Hepatocyte (in vitro differentiated cells): ENCODE data around the gene MRPS27. TPM values are rescaled to one million over a fixed set of nuclear protein-coding genes. Genes with fewer than 3 reads are reported as not detected.

Source experiments
- DNase-seq: peaks from one replicate; pipeline ENCODE4 v3.0.0-alpha.2; 2016; ENCODE audit warnings: low spot score
- H2AFZ ChIP-seq: fragments of 200-600 bp; sonication (generic); 2 replicates; pipeline ENCODE4 v1.6.0; 2016; ENCODE audit warnings: antibody characterized with exemption, mild to moderate bottlenecking
- H3K27ac ChIP-seq: fragments of 200-600 bp; sonication (generic); 2 replicates; pipeline ENCODE4 v1.5.1; 2016; ENCODE audit warnings: mild to moderate bottlenecking
- H3K27me3 ChIP-seq: fragments of 200-600 bp; sonication (generic); 2 replicates; pipeline ENCODE4 v1.6.1; 2016
- H3K36me3 ChIP-seq: fragments of 200-600 bp; sonication (generic); replicated peaks from 2 replicates; pipeline ENCODE4 v1.5.1; 2016; ENCODE audit warnings: low read depth; ENCODE audit not compliant: insufficient read depth
- H3K4me1 ChIP-seq: fragments of 200-600 bp; sonication (generic); 2 replicates; pipeline ENCODE4 v1.5.1; 2016; ENCODE audit warnings: mild to moderate bottlenecking, moderate library complexity; ENCODE audit not compliant: insufficient read depth
- H3K4me2 ChIP-seq: fragments of 200-600 bp; sonication (generic); 2 replicates; pipeline ENCODE4 v1.6.0; 2016
- H3K4me3 ChIP-seq: fragments of 200-600 bp; sonication (generic); 2 replicates; pipeline ENCODE4 v1.5.1; 2016; ENCODE audit warnings: mild to moderate bottlenecking
- H3K79me2 ChIP-seq: fragments of 200-600 bp; sonication (generic); 2 replicates; pipeline ENCODE4 v1.6.0; 2017; ENCODE audit warnings: mild to moderate bottlenecking
- H3K9me2 ChIP-seq: fragments of 200-600 bp; sonication (generic); replicated peaks from 2 replicates; pipeline ENCODE4 v1.6.0; 2017; ENCODE audit warnings: mild to moderate bottlenecking; ENCODE audit not compliant: insufficient read depth
- H3K9me3 ChIP-seq: fragments of 200-600 bp; sonication (generic); 2 replicates; pipeline ENCODE4 v1.5.1; 2016; ENCODE audit warnings: low read depth, mild to moderate bottlenecking
- H4K20me1 ChIP-seq: fragments of 200-600 bp; sonication (generic); 2 replicates; pipeline ENCODE4 v1.6.0; 2016; ENCODE audit warnings: mild to moderate bottlenecking; ENCODE audit not compliant: insufficient read depth, poor library complexity, severe bottlenecking
- CTCF ChIP-seq: fragments of 200-600 bp; sonication (generic); IDR thresholded peaks from 2 replicates; pipeline ENCODE4 v1.5.1; 2016; ENCODE audit warnings: antibody characterized with exemption, mild to moderate bottlenecking; ENCODE audit not compliant: poor library complexity
- EZH2 ChIP-seq: fragments of 200-600 bp; sonication (generic); IDR thresholded peaks from 2 replicates; pipeline ENCODE4 v1.6.1; 2016; ENCODE audit warnings: antibody characterized with exemption, mild to moderate bottlenecking, borderline replicate concordance
- EZH2phosphoT487 ChIP-seq: fragments of 200-600 bp; sonication (generic); IDR thresholded peaks from one replicate; pipeline ENCODE4 v1.6.1; 2018; ENCODE audit warnings: antibody characterized with exemption, mild to moderate bottlenecking, low read depth, moderate library complexity; ENCODE audit not compliant: unreplicated experiment, severe bottlenecking
- WGBS: methylation state at CpG from one replicate; pipeline ENCODE4 v1.1.6; 2016; ENCODE audit warnings: low lambda C conversion rate; ENCODE audit errors: missing lambda C conversion rate; 5-methylcytosine and 5-hydroxymethylcytosine counted together
- polyA plus RNA-seq: library from polyadenylated mRNA; unstranded; fragments of >200 nt; fragmentation: Nextera tagmentation; extraction: Ambion mirVana; gene quantifications from 2 replicates; pipeline ENCODE4 v1.2.1, GENCODE V29; 2016
- total RNA-seq: library from RNA; depleted of rRNA; stranded (reverse); fragments of >200 nt; gene quantifications from 2 replicates; pipeline ENCODE4 v1.2.3, GENCODE V29; 2014

MRPS27 gene
- total and polyA plus RNA-seq, 2 experiments from 2014 or later = 35.6 to 63.5 TPM

- H2AFZ ChIP-seq = no peak overlapping the region
- no peaks in the 10 kb centered on the region for H3K79me2 ChIP-seq
- no peak overlapping the region for H3K4me3 ChIP-seq
- DNase-seq = no peak
- no peak overlapping the region for H3K27ac ChIP-seq
- 100% methylated on average over 1 of the region's 1 CpG for WGBS
- H3K27me3 ChIP-seq = no peaks in the 10 kb centered on the region
- no peaks in the 10 kb centered on the region for H3K9me2 ChIP-seq
- H3K9me3 ChIP-seq = no peaks in the 10 kb centered on the region
- no peaks in the 10 kb centered on the region for H4K20me1 ChIP-seq
- H3K36me3 ChIP-seq = no peaks in the 10 kb centered on the region
- no peak for TF ChIP-seq EZH2
- TF ChIP-seq CTCF = no peak
- no peak for TF ChIP-seq EZH2phosphoT487
- no peak overlapping the region for H3K4me2 ChIP-seq
- H3K4me1 ChIP-seq = no peaks in the 10 kb centered on the region
Observed at GRCh38 chr5:72292411-72292810, 27.6 kb downstream of the MRPS27 start.

- Histone ChIP-seq H3K36me3 (no peaks in the 10 kb centered on the region), H3K4me3 (no peak overlapping the region), H3K4me2 (no peak overlapping the region), H3K79me2 (no peaks in the 10 kb centered on the region), H3K9me2 (no peaks in the 10 kb centered on the region), H4K20me1 (no peaks in the 10 kb centered on the region), H3K27ac (no peak overlapping the region), H2AFZ (no peak overlapping the region), H3K4me1 (no peaks in the 10 kb centered on the region), H3K9me3 (no peaks in the 10 kb centered on the region), H3K27me3 (no peaks in the 10 kb centered on the region)
- no peak for TF ChIP-seq EZH2phosphoT487
- TF ChIP-seq CTCF = no peak
- TF ChIP-seq EZH2 = no peak
- 95% methylated on average over 3 of the region's 3 CpGs for WGBS
- DNase-seq = no peak
Observed at GRCh38 chr5:72291601-72292000, 28.4 kb downstream of the MRPS27 start.

- Histone ChIP-seq H2AFZ (no peak overlapping the region), H3K27ac (no peak overlapping the region), H3K9me3 (no peaks in the 10 kb centered on the region), H3K27me3 (no peaks in the 10 kb centered on the region), H3K4me2 (no peak overlapping the region), H3K79me2 (no peaks in the 10 kb centered on the region), H3K4me3 (no peak overlapping the region), H3K4me1 (no peaks in the 10 kb centered on the region), H3K36me3 (no peaks in the 10 kb centered on the region), H4K20me1 (no peaks in the 10 kb centered on the region), H3K9me2 (no peaks in the 10 kb centered on the region)
- 91% methylated on average over 6 of the region's 6 CpGs for WGBS
- DNase-seq = no peak
- TF ChIP-seq EZH2phosphoT487 (no peak), CTCF (no peak), EZH2 (no peak)
Observed at GRCh38 chr5:72290356-72291133, 29.5 kb downstream of the MRPS27 start.
